ENCODE data around the gene THSD4. TPM values are rescaled to one million over a fixed set of nuclear protein-coding genes. Genes with fewer than 3 reads are reported as not detected.

THSD4 gene
- total and polyA plus RNA-seq, 2 of the 8 experiments (the other 6 are each of a cell fraction or from before 2014, with no cell fraction given) = 2.5 to 6.2 TPM

DNA sequence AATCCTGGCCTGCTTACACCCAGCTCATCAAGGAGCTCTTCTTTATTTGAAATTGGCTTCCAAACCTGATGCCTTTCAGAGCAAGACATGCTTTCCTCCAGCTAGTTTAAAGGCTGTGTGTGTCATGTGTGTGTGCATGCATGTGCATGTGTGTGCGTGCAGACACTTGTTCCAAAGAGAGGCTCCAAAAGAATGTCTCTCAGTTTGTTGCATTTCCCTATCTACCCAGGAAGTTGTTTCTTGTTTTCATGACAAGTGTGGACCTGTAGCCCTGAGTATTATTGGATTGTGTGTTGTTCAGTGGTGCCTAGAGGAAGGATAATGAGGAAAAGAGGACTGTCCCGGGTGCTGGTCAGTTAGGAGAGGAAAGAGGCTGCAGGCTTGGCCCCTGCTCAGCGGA is 240.0 kb downstream of the THSD4 start:
- Histone ChIP-seq H2BK15ac (ENCODE audit: low read length) (no peak overlapping the region), H4K5ac (ENCODE audit: insufficient read length, low read depth, low read length) (no peak overlapping the region), H3K18ac (ENCODE audit: extremely low read depth, low read length) (no peak overlapping the region), H3K9me3 (ENCODE audit: insufficient read depth in 2 of 2, low read depth in 1 of 2, low read length in 1 of 2) (no peaks in the 10 kb centered on the region), H3K14ac (ENCODE audit: insufficient read length) (no peak overlapping the region), H3K9ac (replicated peaks in 1 of 4; ENCODE audit: extremely low read depth in 1 of 4, low read depth in 3 of 4, low read length in 3 of 4) (no peak overlapping the region), H4K8ac (ENCODE audit: extremely low read depth, insufficient read depth, low read length) (no peak overlapping the region), H2AFZ (ENCODE audit: low read length) (no peak overlapping the region), H2AK5ac (ENCODE audit: low read depth, low read length) (no peak overlapping the region), H3K36me3 (ENCODE audit: control insufficient read depth in 2 of 4, insufficient read depth in 4 of 4, low read length in 3 of 4) (no peaks in the 10 kb centered on the region), H3K27ac (ENCODE audit: low read depth, low read length) (no peak overlapping the region), H3K23me2 (ENCODE audit: low read depth, low read length) (no peaks in the 10 kb centered on the region; the same call in 1 of the 2 replicates), H3K27me3 (replicated peaks in 1 of 4; ENCODE audit: control insufficient read depth in 3 of 4, extremely low read depth in 1 of 4, insufficient read depth in 3 of 4, low read length in 3 of 4) (no peaks in the 10 kb centered on the region), H3K23ac (ENCODE audit: insufficient read length) (no peak overlapping the region), H3K79me1 (ENCODE audit: low read depth, low read length) (no peaks in the 10 kb centered on the region), H3K4me3 (ENCODE audit: extremely low read depth in 1 of 4, insufficient read depth in 2 of 4, low read depth in 3 of 4, low read length in 4 of 4) (no peak overlapping the region), H2BK12ac (ENCODE audit: low read depth, low read length) (no peak overlapping the region), H2BK120ac (replicated peaks; ENCODE audit: low read depth, low read length) (no peak overlapping the region), H3K4ac (replicated peaks; ENCODE audit: insufficient read length, low read depth, low read length) (no peak overlapping the region), H2BK5ac (ENCODE audit: low read depth, low read length) (no peak overlapping the region), H2BK20ac (ENCODE audit: low read length) (no peak overlapping the region; the same call in 1 of the 2 replicates), H3K4me1 (replicated peaks in 1 of 4; ENCODE audit: control insufficient read depth in 3 of 4, insufficient read depth in 4 of 4, low read length in 3 of 4) (peaks cover 0 to 3% (median 0%) of the 10 kb centered on the region in 4 experiments; a peak in 2 of 7 replicates), H4K20me1 (replicated peaks in 1 of 2; ENCODE audit: control insufficient read depth in 1 of 2, insufficient read depth in 2 of 2, low read length in 2 of 2) (no peaks in the 10 kb centered on the region), H3K56ac (replicated peaks; ENCODE audit: insufficient read length, low read depth, low read length) (no peak overlapping the region), H3K79me2 (ENCODE audit: control insufficient read depth in 1 of 2, insufficient read depth in 2 of 2, low read length in 2 of 2) (no peaks in the 10 kb centered on the region), H4K91ac (replicated peaks; ENCODE audit: insufficient read length, low read length) (no peak overlapping the region), H3K4me2 (ENCODE audit: insufficient read depth in 1 of 2, low read depth in 2 of 2, low read length in 2 of 2) (no peak overlapping the region)
- POLR2A ChIA-PET (ENCODE audit: partially characterized antibody) = no interaction called here
- WGBS, 2 experiments (ENCODE audit: extremely low coverage in 1 of 2, insufficient coverage in 1 of 2, insufficient read length in 1 of 2, insufficient replicate concordance in 2 of 2, low coverage in 1 of 2, low lambda C conversion rate in 2 of 2, missing lambda C conversion rate in 1 of 2) = 96% methylated on average over 3 of the region's 3 CpGs; no CpG with 5 or more reads in 1 of the 2 experiments
- CTCF ChIA-PET (ENCODE audit: partially characterized antibody) = interaction anchor here (1.6 kb wide), 1 partner anchor 98 kb away, joined by 3 read pairs; no protein-coding TSS in a partner anchor
- FAIRE-seq = no peak
- no peak for DNase-seq (ENCODE audit: low read depth in 1 of 2, low spot score in 2 of 2)
- TF ChIP-seq SAP30 (IDR thresholded peaks at IDR 0.05; ENCODE audit: insufficient read depth, insufficient replicate concordance, low read length) (no peak), KDM5A (IDR thresholded peaks at IDR 0.05; ENCODE audit: low read length) (no peak), POLR2A (IDR thresholded peaks at IDR 0.05; ENCODE audit: control extremely low read depth in 1 of 2, low read depth in 2 of 2, low read length in 2 of 2) (no peak), CTBP2 (IDR thresholded peaks at IDR 0.05; ENCODE audit: borderline replicate concordance, insufficient read depth, insufficient read length, low read length) (no peak), SIN3A (conservative IDR thresholded peaks at IDR 0.05 in 1 of 2, IDR thresholded peaks at IDR 0.05 in 1 of 2; ENCODE audit: low read depth in 1 of 2, low read length in 2 of 2) (no peak), CBX5 (IDR thresholded peaks at IDR 0.05; ENCODE audit: low read depth, low read length) (no peak), CHD1 (IDR thresholded peaks at IDR 0.05; ENCODE audit: low read depth, low read length) (no peak), POU5F1 (IDR thresholded peaks at IDR 0.05; ENCODE audit: low read depth, low read length) (no peak)
- TF ChIP-seq, protein P1, sequence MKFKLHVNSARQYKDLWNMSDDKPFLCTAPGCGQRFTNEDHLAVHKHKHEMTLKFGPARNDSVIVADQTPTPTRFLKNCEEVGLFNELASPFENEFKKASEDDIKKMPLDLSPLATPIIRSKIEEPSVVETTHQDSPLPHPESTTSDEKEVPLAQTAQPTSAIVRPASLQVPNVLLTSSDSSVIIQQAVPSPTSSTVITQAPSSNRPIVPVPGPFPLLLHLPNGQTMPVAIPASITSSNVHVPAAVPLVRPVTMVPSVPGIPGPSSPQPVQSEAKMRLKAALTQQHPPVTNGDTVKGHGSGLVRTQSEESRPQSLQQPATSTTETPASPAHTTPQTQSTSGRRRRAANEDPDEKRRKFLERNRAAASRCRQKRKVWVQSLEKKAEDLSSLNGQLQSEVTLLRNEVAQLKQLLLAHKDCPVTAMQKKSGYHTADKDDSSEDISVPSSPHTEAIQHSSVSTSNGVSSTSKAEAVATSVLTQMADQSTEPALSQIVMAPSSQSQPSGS (IDR thresholded peaks at IDR 0.05; ENCODE audit: low read length) = no peak
- TF ChIP-seq, protein P2, sequence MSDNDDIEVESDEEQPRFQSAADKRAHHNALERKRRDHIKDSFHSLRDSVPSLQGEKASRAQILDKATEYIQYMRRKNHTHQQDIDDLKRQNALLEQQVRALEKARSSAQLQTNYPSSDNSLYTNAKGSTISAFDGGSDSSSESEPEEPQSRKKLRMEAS (IDR thresholded peaks at IDR 0.05) = no peak
- TF ChIP-seq, protein P3, sequence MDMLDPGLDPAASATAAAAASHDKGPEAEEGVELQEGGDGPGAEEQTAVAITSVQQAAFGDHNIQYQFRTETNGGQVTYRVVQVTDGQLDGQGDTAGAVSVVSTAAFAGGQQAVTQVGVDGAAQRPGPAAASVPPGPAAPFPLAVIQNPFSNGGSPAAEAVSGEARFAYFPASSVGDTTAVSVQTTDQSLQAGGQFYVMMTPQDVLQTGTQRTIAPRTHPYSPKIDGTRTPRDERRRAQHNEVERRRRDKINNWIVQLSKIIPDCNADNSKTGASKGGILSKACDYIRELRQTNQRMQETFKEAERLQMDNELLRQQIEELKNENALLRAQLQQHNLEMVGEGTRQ (IDR thresholded peaks at IDR 0.05; ENCODE audit: low read length) = no peak

All from H1 (cell line).